ENCODE data around the gene TRABD2B. TPM values are rescaled to one million over a fixed set of nuclear protein-coding genes. Genes with fewer than 3 reads are reported as not detected.
A peak's percentile ranks its signal among the peaks of the same experiment; 100 is the strongest.

The TRABD2B gene
- total and polyA plus RNA-seq, 12 donors: 0.33 to 3.3 (median 0.83) TPM

DNA sequence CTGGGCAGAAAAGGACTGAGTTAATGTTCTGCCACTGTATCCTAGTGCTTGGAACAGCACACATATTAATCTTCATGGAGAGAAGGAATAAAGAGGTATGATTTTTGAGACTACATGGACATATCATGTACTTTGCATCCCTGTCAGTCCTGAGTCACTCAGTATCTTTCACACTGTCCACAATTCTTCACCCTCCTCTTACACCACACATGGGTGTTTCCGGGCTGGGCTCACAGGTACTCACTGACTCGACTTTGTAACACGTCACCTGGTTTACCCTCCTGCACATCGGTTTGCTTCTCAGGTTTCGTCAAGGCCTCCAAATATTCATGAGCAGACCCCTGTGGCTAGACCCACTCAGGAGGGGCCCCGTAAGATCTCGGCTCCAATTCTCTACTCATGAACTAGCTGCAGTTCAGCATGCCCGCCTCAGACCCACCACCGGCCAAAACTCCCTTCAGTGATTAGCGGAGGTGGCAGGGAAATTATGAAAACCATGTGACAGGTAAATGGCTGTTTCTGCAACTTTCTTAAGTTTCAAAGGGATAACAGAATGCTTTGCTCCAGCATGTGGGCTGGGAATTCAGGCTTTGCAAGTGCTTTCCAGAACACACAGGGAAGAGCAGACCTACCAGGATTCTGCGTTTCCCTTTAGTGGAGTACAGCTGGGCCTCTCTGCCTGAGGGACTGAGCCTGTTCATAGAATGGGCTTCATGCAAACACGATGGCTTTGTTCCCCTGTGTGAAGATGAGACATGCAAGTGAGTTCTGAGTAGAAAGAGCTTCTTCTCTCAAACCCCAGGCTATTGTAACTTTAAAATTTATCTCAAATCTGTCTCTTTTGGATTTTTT is 31.3 kb upstream of the TRABD2B start:
- Histone ChIP-seq H3K4me1 (replicated peaks in 1 of 2) (no peaks in the 10 kb centered on the region), H3K9me3 (replicated peaks in 1 of 3) (no peaks in the 10 kb centered on the region), H3K4me3 (no peak overlapping the region), H3K27ac (no peak overlapping the region), H3K36me3 (replicated peaks in 1 of 2) (no peaks in the 10 kb centered on the region), H3K27me3 (no peaks in the 10 kb centered on the region)
- intact Hi-C loops (cut with DNase I): no loop called here
- peak in 1 of 7 donors; percentile 20 for DNase-seq
- TF ChIP-seq, protein P1, sequence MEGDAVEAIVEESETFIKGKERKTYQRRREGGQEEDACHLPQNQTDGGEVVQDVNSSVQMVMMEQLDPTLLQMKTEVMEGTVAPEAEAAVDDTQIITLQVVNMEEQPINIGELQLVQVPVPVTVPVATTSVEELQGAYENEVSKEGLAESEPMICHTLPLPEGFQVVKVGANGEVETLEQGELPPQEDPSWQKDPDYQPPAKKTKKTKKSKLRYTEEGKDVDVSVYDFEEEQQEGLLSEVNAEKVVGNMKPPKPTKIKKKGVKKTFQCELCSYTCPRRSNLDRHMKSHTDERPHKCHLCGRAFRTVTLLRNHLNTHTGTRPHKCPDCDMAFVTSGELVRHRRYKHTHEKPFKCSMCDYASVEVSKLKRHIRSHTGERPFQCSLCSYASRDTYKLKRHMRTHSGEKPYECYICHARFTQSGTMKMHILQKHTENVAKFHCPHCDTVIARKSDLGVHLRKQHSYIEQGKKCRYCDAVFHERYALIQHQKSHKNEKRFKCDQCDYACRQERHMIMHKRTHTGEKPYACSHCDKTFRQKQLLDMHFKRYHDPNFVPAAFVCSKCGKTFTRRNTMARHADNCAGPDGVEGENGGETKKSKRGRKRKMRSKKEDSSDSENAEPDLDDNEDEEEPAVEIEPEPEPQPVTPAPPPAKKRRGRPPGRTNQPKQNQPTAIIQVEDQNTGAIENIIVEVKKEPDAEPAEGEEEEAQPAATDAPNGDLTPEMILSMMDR (IDR thresholded peaks at IDR 0.05): no peak
- TF ChIP-seq POLR2A (IDR thresholded peaks at IDR 0.05): no peak
- 87 to 96% (median 92%) methylated on average over 12 of the region's 12 CpGs for WGBS, 4 donors

DNA sequence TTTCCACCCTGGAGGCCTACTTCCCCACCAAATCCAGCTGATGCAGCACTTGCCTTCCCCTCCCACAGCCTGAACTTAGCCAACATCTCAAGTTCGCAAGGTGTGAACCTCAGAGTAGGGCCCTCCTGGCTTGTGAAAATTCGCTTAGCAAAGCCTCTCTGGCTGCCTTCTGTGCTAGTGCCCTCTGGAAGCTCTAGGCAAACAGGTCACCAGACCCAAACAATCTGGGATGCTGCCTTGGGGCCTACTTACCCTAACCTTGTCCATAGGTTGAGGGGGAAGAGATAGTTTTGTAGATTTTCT is 30.3 kb upstream of the TRABD2B start:
- TF ChIP-seq POLR2A (IDR thresholded peaks at IDR 0.05): no peak
- TF ChIP-seq, protein P1 (IDR thresholded peaks at IDR 0.05): no peak
- Histone ChIP-seq H3K4me3 (no peak overlapping the region), H3K36me3 (replicated peaks in 1 of 2) (no peaks in the 10 kb centered on the region), H3K4me1 (replicated peaks in 1 of 2) (no peaks in the 10 kb centered on the region), H3K9me3 (replicated peaks in 1 of 3) (no peaks in the 10 kb centered on the region), H3K27me3 (no peaks in the 10 kb centered on the region), H3K27ac (no peak overlapping the region)
- peak in 1 of 7 donors; percentile 4 for DNase-seq
- 88 to 97% (median 91%) methylated on average over 2 of the region's 2 CpGs for WGBS, 4 donors
- intact Hi-C loops (cut with DNase I): no loop called here

DNA sequence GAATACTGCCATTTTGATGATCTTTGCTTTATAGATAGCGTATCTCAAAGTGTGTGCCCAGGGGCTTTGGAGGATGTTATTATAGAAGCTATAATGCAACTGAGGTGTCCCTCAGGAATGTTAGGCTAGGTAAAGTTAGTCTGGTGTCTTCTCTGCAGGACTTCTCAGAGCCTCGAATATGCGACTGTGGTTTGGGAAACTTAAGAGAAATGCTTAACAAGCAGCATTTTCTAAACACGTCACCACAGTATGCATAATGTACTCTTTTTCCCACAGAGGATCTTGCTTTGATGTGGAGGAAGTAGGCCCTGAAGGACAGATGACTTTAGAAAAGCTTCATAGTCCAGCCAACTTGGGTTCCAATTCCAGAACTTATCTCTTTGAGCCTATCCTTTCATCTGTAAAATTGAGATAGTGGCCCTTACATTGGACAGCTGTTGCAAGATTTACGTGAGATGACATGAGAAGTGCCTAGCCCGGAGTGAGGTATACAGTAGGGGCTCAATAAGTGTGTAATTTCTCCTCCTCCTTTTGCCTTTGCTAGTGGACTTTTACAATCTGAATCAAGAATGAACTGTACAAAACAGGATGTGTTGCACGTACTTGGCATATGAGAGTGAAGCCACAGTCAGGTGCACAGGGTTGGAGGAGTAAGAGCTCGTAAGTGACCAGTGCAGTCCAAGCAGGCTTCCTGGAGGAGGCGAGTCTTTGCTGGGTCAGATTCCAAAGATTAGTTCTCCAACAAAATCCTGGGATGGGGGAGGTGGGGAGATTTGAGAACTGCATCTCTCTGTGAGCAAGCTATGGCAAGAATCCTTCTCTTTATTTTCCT is 29.7 kb upstream of the TRABD2B start:
- Histone ChIP-seq H3K4me1 (replicated peaks in 1 of 2) (no peaks in the 10 kb centered on the region), H3K27ac (no peak overlapping the region), H3K27me3 (no peaks in the 10 kb centered on the region), H3K4me3 (no peak overlapping the region), H3K36me3 (replicated peaks in 1 of 2) (no peaks in the 10 kb centered on the region), H3K9me3 (replicated peaks in 1 of 3) (no peaks in the 10 kb centered on the region)
- DNase-seq: peak in 1 of 7 donors; percentile 6
- intact Hi-C loops (cut with DNase I): no loop called here
- 92 to 96% (median 95%) methylated on average over 9 of the region's 9 CpGs for WGBS, 4 donors
- no peak for TF ChIP-seq POLR2A (IDR thresholded peaks at IDR 0.05)
- TF ChIP-seq, protein P1 (IDR thresholded peaks at IDR 0.05): no peak

DNA sequence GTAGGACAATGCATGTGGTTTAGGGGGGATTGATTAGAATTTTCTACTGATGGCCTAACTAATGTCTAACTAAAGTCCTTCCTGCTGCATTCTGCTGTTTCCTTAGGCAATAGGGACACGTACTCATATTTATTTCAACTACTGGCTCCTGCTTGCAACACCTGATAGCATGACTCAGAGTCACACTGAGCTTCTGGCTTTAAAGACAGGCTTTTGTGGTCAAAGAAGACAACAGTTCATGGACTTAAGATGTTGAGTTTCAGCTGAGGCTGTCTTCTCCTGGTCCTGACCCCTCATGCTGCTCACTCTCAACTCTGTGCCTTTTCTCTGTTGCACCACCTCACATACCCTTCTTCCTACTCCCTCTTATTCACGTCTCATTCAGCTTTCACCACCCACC is 29.1 kb upstream of the TRABD2B start:
- TF ChIP-seq POLR2A (IDR thresholded peaks at IDR 0.05): no peak
- DNase-seq: peak in 1 of 7 donors; percentile 10
- no peaks in the 10 kb centered on the region for H3K4me1 ChIP-seq (replicated peaks in 1 of 2)
- no peaks in the 10 kb centered on the region for H3K27me3 ChIP-seq
- no peak overlapping the region for H3K27ac ChIP-seq
- no peaks in the 10 kb centered on the region for H3K36me3 ChIP-seq (replicated peaks in 1 of 2)
- WGBS, 4 donors: 78 to 88% (median 86%) methylated on average over 2 of the region's 2 CpGs
- intact Hi-C loops (cut with DNase I): no loop called here
- H3K4me3 ChIP-seq: no peak overlapping the region
- no peaks in the 10 kb centered on the region for H3K9me3 ChIP-seq (replicated peaks in 1 of 3)
